ENCODE results near the gene NCAPD2. TPM values are rescaled to one million over a fixed set of nuclear protein-coding genes. Genes with fewer than 3 reads are reported as not detected.
A peak's percentile ranks its signal among the peaks of the same experiment; 100 is the strongest.

Gene NCAPD2
- total and polyA plus RNA-seq, 12 donors = 6.6 to 33.9 (median 20.9) TPM

DNA sequence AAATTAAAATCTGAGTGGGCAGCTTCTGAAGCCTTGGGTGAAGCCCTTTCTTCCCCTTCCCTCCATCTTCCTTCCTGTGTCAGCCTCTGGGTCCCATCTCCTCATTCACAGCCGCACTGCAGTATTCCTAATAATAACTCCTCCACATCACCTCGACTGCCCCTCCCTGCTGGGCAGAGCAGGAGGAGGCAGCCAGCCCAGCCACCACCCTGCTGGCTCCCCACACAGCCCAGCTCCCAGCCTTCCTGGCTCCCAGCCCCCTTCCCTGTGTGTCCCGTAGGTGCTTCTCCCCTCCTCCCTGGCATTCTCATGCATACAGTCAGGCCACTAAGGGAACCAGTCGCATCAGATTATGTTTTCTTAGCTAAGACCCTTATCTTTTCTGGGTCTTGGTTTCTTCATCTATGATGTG lies 58.2 kb downstream of the NCAPD2 start:
- H3K27ac ChIP-seq = peak overlapping the region; percentile 61 to 92 (median 88)
- no peaks in the 10 kb centered on the region for H3K9me3 ChIP-seq (replicated peaks in 1 of 3)
- H3K4me1 ChIP-seq (replicated peaks in 1 of 2) = peaks cover 48 to 78% of the 10 kb centered on the region in 2 donors
- no peaks in the 10 kb centered on the region for H3K27me3 ChIP-seq
- no peak overlapping the region for H3K4me3 ChIP-seq
- intact Hi-C loops (cut with DNase I) = no loop called here
- peaks cover 0 to 29% of the 10 kb centered on the region in 2 donors for H3K36me3 ChIP-seq (replicated peaks in 1 of 2)
- WGBS, 4 donors = 12 to 21% (median 17%) methylated on average over 4 of the region's 4 CpGs
- TF ChIP-seq, protein P1, sequence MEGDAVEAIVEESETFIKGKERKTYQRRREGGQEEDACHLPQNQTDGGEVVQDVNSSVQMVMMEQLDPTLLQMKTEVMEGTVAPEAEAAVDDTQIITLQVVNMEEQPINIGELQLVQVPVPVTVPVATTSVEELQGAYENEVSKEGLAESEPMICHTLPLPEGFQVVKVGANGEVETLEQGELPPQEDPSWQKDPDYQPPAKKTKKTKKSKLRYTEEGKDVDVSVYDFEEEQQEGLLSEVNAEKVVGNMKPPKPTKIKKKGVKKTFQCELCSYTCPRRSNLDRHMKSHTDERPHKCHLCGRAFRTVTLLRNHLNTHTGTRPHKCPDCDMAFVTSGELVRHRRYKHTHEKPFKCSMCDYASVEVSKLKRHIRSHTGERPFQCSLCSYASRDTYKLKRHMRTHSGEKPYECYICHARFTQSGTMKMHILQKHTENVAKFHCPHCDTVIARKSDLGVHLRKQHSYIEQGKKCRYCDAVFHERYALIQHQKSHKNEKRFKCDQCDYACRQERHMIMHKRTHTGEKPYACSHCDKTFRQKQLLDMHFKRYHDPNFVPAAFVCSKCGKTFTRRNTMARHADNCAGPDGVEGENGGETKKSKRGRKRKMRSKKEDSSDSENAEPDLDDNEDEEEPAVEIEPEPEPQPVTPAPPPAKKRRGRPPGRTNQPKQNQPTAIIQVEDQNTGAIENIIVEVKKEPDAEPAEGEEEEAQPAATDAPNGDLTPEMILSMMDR (IDR thresholded peaks at IDR 0.05) = no peak
- no peak for TF ChIP-seq POLR2A (IDR thresholded peaks at IDR 0.05)
- DNase-seq = peak in 5 of 7 donors; percentile 57 to 74 (median 65)

DNA sequence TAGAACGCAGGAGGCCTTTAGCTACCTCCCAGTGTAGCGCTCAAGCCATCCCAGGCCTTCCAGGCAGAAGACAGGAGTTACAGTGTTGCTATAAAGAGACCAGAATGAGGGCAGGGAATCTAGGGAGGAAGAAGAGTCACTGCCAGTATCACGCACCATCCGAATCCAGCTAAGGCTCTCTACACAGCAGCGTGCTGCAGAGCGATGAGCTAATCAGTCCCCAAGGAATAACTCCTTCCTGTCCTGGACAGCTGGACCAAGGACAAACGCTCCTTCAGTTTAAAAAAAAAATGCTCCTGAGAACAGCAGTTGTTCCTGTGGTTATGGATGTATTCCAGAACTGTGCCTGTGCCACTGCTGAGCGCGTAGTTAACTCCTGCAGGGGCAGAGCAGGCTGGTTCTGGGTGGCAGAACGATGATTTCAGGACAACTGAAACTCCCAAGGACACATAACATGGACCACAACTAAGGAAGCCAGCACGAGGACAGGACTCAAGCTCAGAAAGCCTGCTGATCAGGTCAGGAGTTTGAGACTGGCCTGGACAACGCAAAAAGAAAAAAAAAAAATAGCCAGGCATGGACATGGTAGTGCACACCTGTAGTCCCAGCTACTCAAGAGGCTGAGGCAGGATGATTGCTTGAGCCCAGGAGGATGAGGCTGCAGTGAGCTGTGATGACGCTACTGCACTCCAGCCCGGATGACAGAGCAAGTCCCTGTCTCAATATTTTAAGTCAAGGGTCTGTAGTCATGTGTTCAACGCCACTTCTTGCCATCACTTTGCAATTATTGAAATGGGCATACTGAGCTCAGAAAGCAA lies 59.4 kb downstream of the NCAPD2 start:
- H3K27ac ChIP-seq = peak overlapping the region; percentile 61 to 92 (median 88)
- intact Hi-C loops (cut with DNase I) = no loop called here

GRCh38 chr12:6554168-6555017 lies 60.5 kb downstream of the NCAPD2 start:
- no peaks in the 10 kb centered on the region for H3K27me3 ChIP-seq
- H3K9me3 ChIP-seq (replicated peaks in 1 of 3) = no peaks in the 10 kb centered on the region
- peak overlapping the region; percentile 47 to 91 (median 77) for H3K27ac ChIP-seq
- peak in 6 of 7 donors; percentile 75 to 91 (median 80) for DNase-seq
- WGBS, 4 donors = 11 to 14% (median 13%) methylated on average over 22 of the region's 22 CpGs
- TF ChIP-seq, protein P1 (IDR thresholded peaks at IDR 0.05) = peak; percentile 37 to 53 (median 48)
- peak in 1 of 2 donors; percentile 3 for TF ChIP-seq POLR2A (IDR thresholded peaks at IDR 0.05)
- H3K36me3 ChIP-seq (replicated peaks in 1 of 2) = peaks cover 0 to 25% of the 10 kb centered on the region in 2 donors
- intact Hi-C loops (cut with DNase I) = no loop called here
- H3K4me1 ChIP-seq (replicated peaks in 1 of 2) = peaks cover 42 to 62% of the 10 kb centered on the region in 2 donors
- peak overlapping the region in 2 of 4 donors; percentile 67 to 85 for H3K4me3 ChIP-seq

More for the DNA sequence above, 59.4 kb downstream of the NCAPD2 start:
- TF ChIP-seq, protein P1 (IDR thresholded peaks at IDR 0.05) = no peak
- TF ChIP-seq POLR2A (IDR thresholded peaks at IDR 0.05) = peak in 1 of 2 donors; percentile 77
- Histone ChIP-seq H3K4me1 (replicated peaks in 1 of 2) (peaks cover 48 to 72% of the 10 kb centered on the region in 2 donors), H3K27me3 (no peaks in the 10 kb centered on the region), H3K36me3 (replicated peaks in 1 of 2) (peaks cover 0 to 24% of the 10 kb centered on the region in 2 donors), H3K9me3 (replicated peaks in 1 of 3) (no peaks in the 10 kb centered on the region), H3K4me3 (peak overlapping the region in 1 of 4 donors; percentile 2)
- peak in 6 of 7 donors; percentile 78 to 91 (median 80) for DNase-seq
- WGBS, 4 donors = 17 to 26% (median 19%) methylated on average over 14 to 15 of the region's 15 CpGs
